HG02970 (cell line): ENCODE measurements around the gene TEX36.
"Not testable (repeated sequence)": the region's sequence is repeated elsewhere in the genome, so short reads cannot be mapped to it uniquely, and the experiment has no call there.

Experiments
- ATAC-seq: cut with Tn5 transposase; IDR thresholded peaks from one replicate; pipeline ENCODE4 v1.9.1; 2021; ENCODE audit warnings: mild to moderate bottlenecking, moderate library complexity, moderate number of reproducible peaks; ENCODE audit not compliant: unreplicated experiment, low FRiP score

The TEX36 gene

GRCh38 chr10:125637496-125637895 lies 45.5 kb downstream of the TEX36 start:
- ATAC-seq, result no peak

GRCh38 chr10:125634606-125635005 lies 48.4 kb downstream of the TEX36 start:
- no peak for ATAC-seq

GRCh38 chr10:125633517-125633999 lies 49.4 kb downstream of the TEX36 start:
- no peak for ATAC-seq

GRCh38 chr10:125631806-125632205 lies 51.2 kb downstream of the TEX36 start:
- no peak for ATAC-seq

GRCh38 chr10:125629758-125630376 lies 53.1 kb downstream of the TEX36 start:
- no peak for ATAC-seq

- ATAC-seq, result no peak
Observed at GRCh38 chr10:125628104-125629049, 54.6 kb downstream of the TEX36 start.

- no peak for ATAC-seq
Observed at GRCh38 chr10:125627646-125628045, 55.3 kb downstream of the TEX36 start.

GRCh38 chr10:125626671-125627070 lies 56.3 kb downstream of the TEX36 start:
- no peak for ATAC-seq

- no peak for ATAC-seq
Observed at GRCh38 chr10:125625586-125625985, 57.4 kb downstream of the TEX36 start.

GRCh38 chr10:125624800-125625199 lies 58.2 kb downstream of the TEX36 start:
- ATAC-seq, result no peak

GRCh38 chr10:125621052-125621451 lies 61.9 kb downstream of the TEX36 start:
- ATAC-seq, result no peak

GRCh38 chr10:125620401-125620800 lies 62.6 kb downstream of the TEX36 start:
- no peak for ATAC-seq

- ATAC-seq, result not testable (repeated sequence)
Observed at GRCh38 chr10:125613062-125613461, 69.9 kb downstream of the TEX36 start.

- ATAC-seq, result no peak
Observed at GRCh38 chr10:125611756-125612155, 71.2 kb downstream of the TEX36 start.

- ATAC-seq, result no peak
Observed at GRCh38 chr10:125611216-125611615, 71.7 kb downstream of the TEX36 start.

GRCh38 chr10:125609859-125610258 lies 73.1 kb downstream of the TEX36 start:
- ATAC-seq, result no peak

- no peak for ATAC-seq
Observed at GRCh38 chr10:125608474-125608873, 74.5 kb downstream of the TEX36 start.

GRCh38 chr10:125607689-125608290 lies 75.2 kb downstream of the TEX36 start:
- no peak for ATAC-seq

- no peak for ATAC-seq
Observed at GRCh38 chr10:125606414-125607010, 76.5 kb downstream of the TEX36 start.
